GM12892 (cell line): ENCODE results near the gene TNRC6C.

Source experiments
- POLR2A ChIP-seq: IDR thresholded peaks from 2 replicates; pipeline ENCODE4 v1.6.1; 2011; ENCODE audit warnings: low read depth, low read length, control low read depth
- POLR2AphosphoS5 ChIP-seq: IDR thresholded peaks from 2 replicates; pipeline ENCODE4 v1.6.1; 2011; ENCODE audit warnings: low read depth, low read length, control low read depth

GRCh38 chr17:77909816-77910215, 48.7 kb upstream of the TNRC6C start:
- no peak for TF ChIP-seq POLR2A
- TF ChIP-seq POLR2AphosphoS5, result no peak
